A549 (cell line): ENCODE results near the gene JUP. TPM values are rescaled to one million over a fixed set of nuclear protein-coding genes. Genes with fewer than 3 reads are reported as not detected.

Experiments used
- ATAC-seq, 2 experiments: fragments of 200-7000 bp in 1 of 2; fragments of >200 bp in 1 of 2; cut with Nextera tagmentation in 1 of 2; cut with Tn5 transposase in 1 of 2; 3 replicates each; pipeline versions ENCODE4 v1.8.0 to v1.9.1; 2018 to 2020; ENCODE audit warnings: mild to moderate bottlenecking in 1 of 2, moderate library complexity in 1 of 2
- CTCF ChIA-PET: fragments of 300-600 bp; sonication (Branson Sonifier 250); formaldehyde crosslinking; extraction: SDS; loops from one replicate; lab custom pipeline; 2021; ENCODE audit warnings: antibody characterized with exemption, inconsistent platforms; lab: Yijun Ruan, JAX
- POLR2A ChIA-PET: fragments of 350-600 bp; formaldehyde crosslinking; extraction: SDS; loops from one replicate; lab custom pipeline; 2021; ENCODE audit warnings: antibody characterized with exemption, inconsistent platforms; lab: Yijun Ruan, JAX
- DNase-seq, 2 experiments: peaks; one replicate each; pipeline versions ENCODE4 v3.0.0 to v3.0.0-alpha.2; 2011 to 2016; ENCODE audit warnings: low read depth in 1 of 2, low spot score in 1 of 2
- FAIRE-seq: peaks from 2 replicates; lab custom pipeline; 2011; peaks lifted over from hg19 to GRCh38; lab: Jason Lieb, UNC
- H3K27ac ChIP-seq, 2 experiments: fragments of >200 bp; sonication (Bioruptor Twin); formaldehyde crosslinking; 3 replicates each; pipeline ENCODE4 v1.5.1; 2016 to 2017
- H3K4me1 ChIP-seq: fragments of >200 bp; sonication (Bioruptor Twin); formaldehyde crosslinking; 3 replicates; pipeline ENCODE4 v1.6.1; 2016
- H3K4me2 ChIP-seq: fragments of >200 bp; sonication (Bioruptor Twin); formaldehyde crosslinking; 3 replicates; pipeline ENCODE4 v1.6.1; 2016
- H3K4me3 ChIP-seq: fragments of >200 bp; sonication (Bioruptor Twin); formaldehyde crosslinking; 3 replicates; pipeline ENCODE4 v1.5.1; 2016
- H3K9me3 ChIP-seq: fragments of >200 bp; sonication (Bioruptor Twin); formaldehyde crosslinking; 3 replicates; pipeline ENCODE4 v1.6.1; 2016
- BHLHE40 ChIP-seq: IDR thresholded peaks from 2 replicates; pipeline ENCODE4 v1.6.1; 2012; ENCODE audit warnings: low read depth, low read length, inconsistent platforms
- CBX8 ChIP-seq: fragments of 200-600 bp; sonication (generic); IDR thresholded peaks from 2 replicates; pipeline ENCODE4 v1.6.1; 2016
- CHD2 ChIP-seq: fragments of 150-350 bp; IDR thresholded peaks from 2 replicates; pipeline ENCODE4 v1.6.1; 2014; ENCODE audit warnings: low read length; ENCODE audit not compliant: partially characterized antibody
- CHD4 ChIP-seq: fragments of 200-600 bp; sonication (generic); IDR thresholded peaks from 2 replicates; pipeline ENCODE4 v1.6.1; 2016; ENCODE audit warnings: antibody characterized with exemption, mild to moderate bottlenecking, borderline replicate concordance
- EHMT2 ChIP-seq: fragments of 200-600 bp; sonication (generic); IDR thresholded peaks from 2 replicates; pipeline ENCODE4 v1.6.1; 2016; ENCODE audit warnings: antibody characterized with exemption, low read depth, mild to moderate bottlenecking, moderate library complexity
- ESRRA ChIP-seq: fragments of 150-350 bp; IDR thresholded peaks from 2 replicates; pipeline ENCODE4 v1.6.1; 2014; ENCODE audit warnings: mild to moderate bottlenecking, low read length, borderline replicate concordance
- FOSB ChIP-seq: fragments of 250-450 bp; sonication (Bioruptor Pico); IDR thresholded peaks from 2 replicates; pipeline ENCODE4 v1.5.0; 2020; ENCODE audit warnings: mild to moderate bottlenecking, moderate library complexity
- FOSL2 ChIP-seq, 2 experiments: fragments of 450-650 bp in 1 of 2; fragments of >200 bp in 1 of 2; sonication (Bioruptor Twin) in 1 of 2; formaldehyde crosslinking; IDR thresholded peaks; 2 replicates each; pipeline versions ENCODE4 v1.5.0 to v1.6.1; 2016 to 2020; ENCODE audit warnings: mild to moderate bottlenecking in 1 of 2, moderate library complexity in 1 of 2
- GATA3 ChIP-seq: IDR thresholded peaks from 2 replicates; pipeline ENCODE4 v1.6.1; 2012; ENCODE audit warnings: borderline replicate concordance
- HOXA7 ChIP-seq: fragments of 250-450 bp; sonication (Bioruptor Pico); IDR thresholded peaks from 2 replicates; pipeline ENCODE4 v1.5.0; 2020; ENCODE audit warnings: mild to moderate bottlenecking, moderate library complexity
- JUNB ChIP-seq: fragments of >200 bp; sonication (Bioruptor Twin); formaldehyde crosslinking; IDR thresholded peaks from 2 replicates; pipeline ENCODE4 v1.6.1; 2016
- KDM1A ChIP-seq: fragments of 200-600 bp; sonication (generic); IDR thresholded peaks from 2 replicates; pipeline ENCODE4 v1.6.1; 2016; ENCODE audit warnings: low read depth, mild to moderate bottlenecking
- MYC ChIP-seq: IDR thresholded peaks from 2 replicates; pipeline ENCODE4 v1.6.1; 2012; ENCODE audit warnings: mild to moderate bottlenecking, inconsistent platforms, low read length, improper control_type of control experiment, borderline replicate concordance
- PHF8 ChIP-seq: fragments of 200-600 bp; sonication (generic); IDR thresholded peaks from 2 replicates; pipeline ENCODE4 v1.6.1; 2016; ENCODE audit warnings: low read depth, mild to moderate bottlenecking, antibody characterized with exemption, moderate library complexity, borderline replicate concordance
- RAD21 ChIP-seq, 2 experiments: fragments of >200 bp in 1 of 2; sonication (Bioruptor Twin) in 1 of 2; formaldehyde crosslinking in 1 of 2; IDR thresholded peaks in 1 of 2; conservative IDR thresholded peaks in 1 of 2; 2 replicates in 1 of 2; 3 replicates in 1 of 2; pipeline ENCODE4 v1.6.1; 2012 to 2018; ENCODE audit warnings: inconsistent platforms in 1 of 2
- RARB ChIP-seq: fragments of 250-450 bp; sonication (Bioruptor Pico); IDR thresholded peaks from 2 replicates; pipeline ENCODE4 v1.8.0; 2021; ENCODE audit warnings: mild to moderate bottlenecking, moderate library complexity
- RNF2 ChIP-seq: fragments of 200-600 bp; sonication (generic); IDR thresholded peaks from 2 replicates; pipeline ENCODE4 v1.6.1; 2016; ENCODE audit warnings: low read depth, mild to moderate bottlenecking, antibody characterized with exemption, moderate library complexity, borderline replicate concordance
- SREBF2 ChIP-seq: fragments of 450-650 bp; IDR thresholded peaks from 2 replicates; pipeline ENCODE4 v1.6.1; 2014; ENCODE audit warnings: mild to moderate bottlenecking, moderate library complexity
- TFCP2L1 ChIP-seq: fragments of 250-450 bp; sonication (Bioruptor Pico); IDR thresholded peaks from 2 replicates; pipeline ENCODE4 v1.5.0; 2021; ENCODE audit warnings: mild to moderate bottlenecking
- ZNF302 ChIP-seq: fragments of 250-450 bp; sonication (Bioruptor Pico); IDR thresholded peaks from 2 replicates; pipeline ENCODE4 v1.9.0; 2021; ENCODE audit warnings: inconsistent platforms, mild to moderate bottlenecking, moderate library complexity
- WGBS: methylation state at CpG from one replicate; pipeline ENCODE4 v1.1.6; 2017; ENCODE audit errors: missing lambda C conversion rate; 5-methylcytosine and 5-hydroxymethylcytosine counted together
- polyA plus RNA-seq, 4 experiments: library from polyadenylated mRNA; depleted of rRNA in 3 of 4; stranded (reverse); fragments of >200 nt; fragmentation: RNase III in 1 of 4; extraction: RNeasy Plus Mini Kit Qiagen cat#74134 plus additional on column Dnase treatment in 1 of 4; gene quantifications; 2 replicates in 3 of 4; 3 replicates in 1 of 4; pipeline ENCODE4 v1.2.3, GENCODE V29; 2011 to 2017
- TF ChIP-seq, protein P1 (sequence below): IDR thresholded peaks from 2 replicates; pipeline ENCODE4 v1.6.1; 2012
- TF ChIP-seq, protein P2 (sequence below): fragments of 450-650 bp; IDR thresholded peaks from 2 replicates; pipeline ENCODE4 v1.6.1; 2014; ENCODE audit warnings: antibody characterized with exemption
- TF ChIP-seq, protein P3 (sequence below): IDR thresholded peaks from 2 replicates; pipeline ENCODE4 v1.6.1; 2012; ENCODE audit warnings: low read depth, borderline replicate concordance
- TF ChIP-seq, protein P4 (sequence below): fragments of 150-350 bp; IDR thresholded peaks from 2 replicates; pipeline ENCODE4 v1.6.1; 2014; ENCODE audit warnings: low read depth, mild to moderate bottlenecking, low read length

Gene JUP
- polyA plus RNA-seq, 2 of the 4 experiments (the other 2 are of a cell fraction): 54.8 to 107 TPM

DNA sequence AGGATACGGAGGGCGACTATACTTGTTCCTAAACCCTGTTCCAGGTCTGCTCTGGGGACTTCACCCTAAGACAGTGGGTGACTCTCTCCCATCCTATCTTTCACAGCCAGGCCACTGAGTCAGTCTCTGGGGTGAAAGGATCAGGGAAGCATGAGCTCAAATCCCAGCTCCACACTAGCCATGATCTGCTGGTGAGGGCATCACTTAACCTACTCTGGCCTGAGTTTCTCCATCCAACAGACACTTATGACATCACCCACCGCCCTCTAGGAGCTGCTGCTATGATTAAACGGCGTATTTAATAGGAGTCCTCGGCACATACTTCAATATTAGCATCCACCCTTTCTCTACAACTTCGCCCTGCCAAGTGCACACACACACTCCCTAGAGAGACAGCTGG, 64.3 kb downstream of the JUP start:
- Histone ChIP-seq H3K4me3 (no peak overlapping the region), H3K27ac (no peak overlapping the region), H3K9me3 (no peaks in the 10 kb centered on the region), H3K4me1 (peaks cover 14% of the 10 kb centered on the region), H3K4me2 (no peak overlapping the region)
- WGBS: 80% methylated on average over 7 of the region's 7 CpGs
- FAIRE-seq (no peak), ATAC-seq (no peak), DNase-seq (no peak)
- TF ChIP-seq TFCP2L1 (CRISPR knock-in tag) (no peak), FOSL2 (IDR thresholded peaks at IDR 0.05) (no peak), FOSL2 (CRISPR knock-in tag; IDR thresholded peaks at IDR 0.05) (no peak), SREBF2 (no peak), FOSB (CRISPR knock-in tag) (no peak), JUNB (no peak), CHD2 (no peak), RNF2 (no peak), EHMT2 (no peak), CHD4 (no peak), RAD21 (conservative IDR thresholded peaks at IDR 0.05 in 1 of 2, IDR thresholded peaks at IDR 0.05 in 1 of 2) (no peak)
- TF ChIP-seq, protein P1, sequence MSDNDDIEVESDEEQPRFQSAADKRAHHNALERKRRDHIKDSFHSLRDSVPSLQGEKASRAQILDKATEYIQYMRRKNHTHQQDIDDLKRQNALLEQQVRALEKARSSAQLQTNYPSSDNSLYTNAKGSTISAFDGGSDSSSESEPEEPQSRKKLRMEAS: no peak
- TF ChIP-seq, protein P2, sequence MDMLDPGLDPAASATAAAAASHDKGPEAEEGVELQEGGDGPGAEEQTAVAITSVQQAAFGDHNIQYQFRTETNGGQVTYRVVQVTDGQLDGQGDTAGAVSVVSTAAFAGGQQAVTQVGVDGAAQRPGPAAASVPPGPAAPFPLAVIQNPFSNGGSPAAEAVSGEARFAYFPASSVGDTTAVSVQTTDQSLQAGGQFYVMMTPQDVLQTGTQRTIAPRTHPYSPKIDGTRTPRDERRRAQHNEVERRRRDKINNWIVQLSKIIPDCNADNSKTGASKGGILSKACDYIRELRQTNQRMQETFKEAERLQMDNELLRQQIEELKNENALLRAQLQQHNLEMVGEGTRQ: no peak
- CTCF ChIA-PET: interaction anchor here (0.5 to 96.0 kb wide), 7 partner anchors 13 to 66 kb away, joined by 3 to 3262 read pairs (median 9); partner anchors contain the start of genes FKBP10, JUP and P3H4
- POLR2A ChIA-PET: interaction anchor here (1.0 kb wide), 2 partner anchors 12 to 33 kb away, joined by 3 to 5 read pairs; partner anchors contain the start of genes EIF1 and HAP1

DNA sequence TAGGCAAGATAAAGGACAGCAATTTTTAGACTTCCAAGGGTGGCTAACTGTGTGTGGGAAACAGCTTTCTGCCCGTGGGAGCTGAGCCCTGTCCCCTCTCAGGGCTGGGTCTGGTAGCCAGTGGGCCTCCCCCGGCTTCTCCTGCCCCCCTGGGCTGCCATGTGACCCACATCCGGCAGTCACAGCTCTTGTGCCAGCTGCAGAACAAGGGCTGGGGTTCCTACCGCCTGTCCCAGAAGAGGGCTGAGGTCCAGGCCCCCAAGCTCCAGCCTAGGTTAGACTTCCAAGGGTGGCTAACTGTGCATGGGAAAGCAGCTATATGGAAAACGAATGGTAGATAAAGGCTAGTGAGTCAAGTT, 68.2 kb downstream of the JUP start:
- H3K4me2 ChIP-seq: peak overlapping the region; percentile 73
- H3K9me3 ChIP-seq: no peaks in the 10 kb centered on the region
- DNase-seq (no peak), FAIRE-seq (no peak), ATAC-seq (peak; percentile 2 to 6; a peak in 2 of 6 replicates)
- peaks cover 20% of the 10 kb centered on the region for H3K4me1 ChIP-seq
- TF ChIP-seq MYC: no peak
- TF ChIP-seq RARB (CRISPR knock-in tag): no peak
- TF ChIP-seq JUNB: no peak
- TF ChIP-seq SREBF2: no peak
- no peak for TF ChIP-seq ESRRA
- no peak for TF ChIP-seq BHLHE40
- TF ChIP-seq PHF8: no peak
- TF ChIP-seq, protein P3, sequence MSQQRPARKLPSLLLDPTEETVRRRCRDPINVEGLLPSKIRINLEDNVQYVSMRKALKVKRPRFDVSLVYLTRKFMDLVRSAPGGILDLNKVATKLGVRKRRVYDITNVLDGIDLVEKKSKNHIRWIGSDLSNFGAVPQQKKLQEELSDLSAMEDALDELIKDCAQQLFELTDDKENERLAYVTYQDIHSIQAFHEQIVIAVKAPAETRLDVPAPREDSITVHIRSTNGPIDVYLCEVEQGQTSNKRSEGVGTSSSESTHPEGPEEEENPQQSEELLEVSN: no peak
- TF ChIP-seq HOXA7: no peak
- no peak for TF ChIP-seq CBX8
- no peak for TF ChIP-seq ZNF302
- TF ChIP-seq KDM1A: no peak
- TF ChIP-seq, protein P4, sequence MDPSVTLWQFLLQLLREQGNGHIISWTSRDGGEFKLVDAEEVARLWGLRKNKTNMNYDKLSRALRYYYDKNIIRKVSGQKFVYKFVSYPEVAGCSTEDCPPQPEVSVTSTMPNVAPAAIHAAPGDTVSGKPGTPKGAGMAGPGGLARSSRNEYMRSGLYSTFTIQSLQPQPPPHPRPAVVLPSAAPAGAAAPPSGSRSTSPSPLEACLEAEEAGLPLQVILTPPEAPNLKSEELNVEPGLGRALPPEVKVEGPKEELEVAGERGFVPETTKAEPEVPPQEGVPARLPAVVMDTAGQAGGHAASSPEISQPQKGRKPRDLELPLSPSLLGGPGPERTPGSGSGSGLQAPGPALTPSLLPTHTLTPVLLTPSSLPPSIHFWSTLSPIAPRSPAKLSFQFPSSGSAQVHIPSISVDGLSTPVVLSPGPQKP: no peak
- no peak for TF ChIP-seq GATA3
- TF ChIP-seq RAD21 (conservative IDR thresholded peaks at IDR 0.05 in 1 of 2, IDR thresholded peaks at IDR 0.05 in 1 of 2): no peak
- POLR2A ChIA-PET: interaction anchor here (1.4 to 1.9 kb wide), 2 partner anchors 16 to 29 kb away, joined by 10 to 15 read pairs; partner anchors contain the start of genes EIF1 and HAP1
- CTCF ChIA-PET: interaction anchor here (0.6 to 96.0 kb wide), 6 partner anchors 10 to 241 kb away, joined by 3 to 3262 read pairs (median 12); partner anchors contain the start of genes FKBP10, JUP and P3H4
- peak overlapping the region; percentile 34 to 65 for H3K27ac ChIP-seq
- H3K4me3 ChIP-seq: no peak overlapping the region
- 65% methylated on average over 5 of the region's 5 CpGs for WGBS
